HUES64 (cell line): Measurements from ENCODE around the gene KIF15.
A peak's percentile ranks its signal among the peaks of the same experiment; 100 is the strongest.

Source experiments
- H3K27ac ChIP-seq: 2 replicates; pipeline ENCODE4 v1.7.0; 2013; ENCODE audit warnings: low read depth, low read length, inconsistent platforms
- H3K27me3 ChIP-seq: 2 replicates; pipeline ENCODE4 v1.6.1; 2013; ENCODE audit warnings: mild to moderate bottlenecking, low read length; ENCODE audit not compliant: insufficient read depth
- H3K36me3 ChIP-seq: 2 replicates; pipeline ENCODE4 v1.6.1; 2013; ENCODE audit warnings: mild to moderate bottlenecking, low read length; ENCODE audit not compliant: insufficient read depth
- H3K4me1 ChIP-seq: 2 replicates; pipeline ENCODE4 v1.6.1; 2013; ENCODE audit warnings: mild to moderate bottlenecking, low read length, moderate library complexity; ENCODE audit not compliant: insufficient read depth
- H3K4me3 ChIP-seq: 2 replicates; pipeline ENCODE4 v1.5.1; 2013; ENCODE audit warnings: mild to moderate bottlenecking, low read length, moderate library complexity
- H3K9ac ChIP-seq: 2 replicates; pipeline ENCODE4 v1.6.1; 2013; ENCODE audit warnings: mild to moderate bottlenecking, low read depth, low read length
- H3K9me3 ChIP-seq: 2 replicates; pipeline ENCODE4 v1.6.1; 2013; ENCODE audit warnings: low read depth, low read length; ENCODE audit not compliant: insufficient read depth
- WGBS: fragments of 150-250, 120-280 bp; methylation state at CpG from one replicate; pipeline ENCODE4 v1.1.7; 2013; ENCODE audit warnings: missing lambda C conversion rate; 5-methylcytosine and 5-hydroxymethylcytosine counted together

Gene KIF15

GRCh38 chr3:44883999-44884431 is 122.4 kb downstream of the KIF15 start:
- Histone ChIP-seq H3K4me3 (no peak overlapping the region), H3K27ac (peak overlapping the region; percentile 32; the same call in 1 of the 2 replicates), H3K36me3 (no peaks in the 10 kb centered on the region), H3K27me3 (no peaks in the 10 kb centered on the region), H3K4me1 (peaks cover 11% of the 10 kb centered on the region), H3K9ac (no peak overlapping the region), H3K9me3 (0 out of 2 replicates have a peak, but pooled peaks cover 2% of the 10 kb centered on the region)
- WGBS: 57% methylated on average over 4 of the region's 4 CpGs

DNA sequence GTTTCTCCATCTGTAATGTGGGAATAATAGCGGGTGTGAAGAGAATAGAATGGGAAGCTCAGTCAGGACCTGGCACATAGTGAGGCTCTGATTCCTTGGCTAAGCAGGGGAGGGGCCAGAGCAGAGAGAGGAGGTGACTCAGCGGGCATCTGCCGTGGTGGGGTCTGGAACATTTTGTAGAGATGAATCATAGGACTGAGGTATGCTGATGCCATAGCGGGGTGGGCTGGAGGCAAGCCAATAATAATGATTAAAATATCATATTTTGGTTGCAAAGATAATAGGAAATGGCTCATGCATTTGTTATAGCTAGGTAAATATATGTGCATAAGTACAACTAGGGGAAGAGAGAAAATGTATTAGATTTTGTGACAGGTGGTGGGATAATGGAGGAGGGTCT is 124.0 kb downstream of the KIF15 start:
- no peaks in the 10 kb centered on the region for H3K27me3 ChIP-seq
- 63% methylated on average over 4 of the region's 4 CpGs for WGBS
- H3K4me1 ChIP-seq: peaks cover 11% of the 10 kb centered on the region
- no peak overlapping the region for H3K9ac ChIP-seq
- 0 out of 2 replicates have a peak, but pooled peaks cover 2% of the 10 kb centered on the region for H3K9me3 ChIP-seq
- no peaks in the 10 kb centered on the region for H3K36me3 ChIP-seq
- H3K4me3 ChIP-seq: no peak overlapping the region
- H3K27ac ChIP-seq: 0 out of 2 replicates have a peak overlapping the region, but pooled peaks have one; percentile 20

DNA sequence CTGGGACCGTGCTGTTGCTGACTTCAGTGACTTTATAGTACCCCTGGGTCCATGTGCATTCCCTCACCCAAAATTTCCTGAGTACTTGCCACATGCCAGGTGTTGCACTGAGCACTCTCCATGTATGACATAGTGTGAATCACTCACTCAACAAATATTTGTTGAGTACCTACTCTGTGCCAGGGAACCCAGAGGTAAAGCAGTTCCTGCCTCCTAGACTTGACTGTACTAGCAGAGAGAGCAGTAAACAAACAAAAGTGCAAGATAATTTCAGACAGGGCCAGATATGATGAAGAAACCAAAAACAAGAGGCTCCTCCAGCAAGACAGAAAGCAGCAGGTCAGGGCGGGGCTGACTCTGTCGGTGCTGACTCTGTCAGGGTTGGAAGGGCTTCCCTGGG is 125.0 kb downstream of the KIF15 start:
- Histone ChIP-seq H3K27me3 (no peaks in the 10 kb centered on the region), H3K9me3 (0 out of 2 replicates have a peak, but pooled peaks cover 2% of the 10 kb centered on the region), H3K36me3 (no peaks in the 10 kb centered on the region), H3K9ac (no peak overlapping the region), H3K27ac (no peak overlapping the region), H3K4me3 (no peak overlapping the region), H3K4me1 (peaks cover 11% of the 10 kb centered on the region)
- 76% methylated on average over 3 of the region's 3 CpGs for WGBS

DNA sequence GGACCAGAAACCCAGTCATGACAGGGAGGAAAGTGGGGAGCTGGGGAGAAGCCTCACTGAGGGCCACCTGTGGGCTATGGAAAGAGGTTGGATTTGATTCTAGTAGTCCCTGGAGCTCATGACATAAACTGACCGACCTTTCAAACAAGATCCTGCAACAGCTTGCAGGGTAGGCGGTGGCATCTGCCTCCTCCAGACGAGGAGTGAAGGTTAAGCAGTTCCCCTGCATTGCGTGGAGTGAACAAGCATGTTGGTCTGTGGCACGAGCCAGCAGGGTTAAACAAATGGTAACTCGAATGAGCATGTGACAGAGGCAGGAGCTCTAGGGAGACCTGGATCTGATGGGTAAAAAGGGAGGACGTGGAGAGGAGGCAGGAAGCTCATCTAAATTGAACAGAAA is 125.5 kb downstream of the KIF15 start:
- H3K36me3 ChIP-seq: no peaks in the 10 kb centered on the region
- WGBS: 91% methylated on average over 7 of the region's 7 CpGs
- H3K27me3 ChIP-seq: no peaks in the 10 kb centered on the region
- no peak overlapping the region for H3K4me3 ChIP-seq
- no peak overlapping the region for H3K9ac ChIP-seq
- no peak overlapping the region for H3K27ac ChIP-seq
- H3K9me3 ChIP-seq: 0 out of 2 replicates have a peak, but pooled peaks cover 2% of the 10 kb centered on the region
- H3K4me1 ChIP-seq: peaks cover 11% of the 10 kb centered on the region

GRCh38 chr3:44890258-44890657 is 128.7 kb downstream of the KIF15 start:
- Histone ChIP-seq H3K9me3 (no peaks in the 10 kb centered on the region), H3K27me3 (no peaks in the 10 kb centered on the region), H3K4me3 (no peak overlapping the region), H3K27ac (no peak overlapping the region), H3K9ac (no peak overlapping the region), H3K4me1 (peaks cover 3% of the 10 kb centered on the region; the same call in 1 of the 2 replicates), H3K36me3 (no peaks in the 10 kb centered on the region)
- WGBS: 77% methylated on average over 3 of the region's 3 CpGs

- no peaks in the 10 kb centered on the region for H3K4me1 ChIP-seq
- H3K27me3 ChIP-seq: no peaks in the 10 kb centered on the region
- H3K36me3 ChIP-seq: no peaks in the 10 kb centered on the region
- H3K27ac ChIP-seq: no peak overlapping the region
- 95% methylated on average over 3 of the region's 3 CpGs for WGBS
- no peak overlapping the region for H3K4me3 ChIP-seq
- no peaks in the 10 kb centered on the region for H3K9me3 ChIP-seq
- no peak overlapping the region for H3K9ac ChIP-seq
Observed at GRCh38 chr3:44890852-44891251, 129.3 kb downstream of the KIF15 start.

DNA sequence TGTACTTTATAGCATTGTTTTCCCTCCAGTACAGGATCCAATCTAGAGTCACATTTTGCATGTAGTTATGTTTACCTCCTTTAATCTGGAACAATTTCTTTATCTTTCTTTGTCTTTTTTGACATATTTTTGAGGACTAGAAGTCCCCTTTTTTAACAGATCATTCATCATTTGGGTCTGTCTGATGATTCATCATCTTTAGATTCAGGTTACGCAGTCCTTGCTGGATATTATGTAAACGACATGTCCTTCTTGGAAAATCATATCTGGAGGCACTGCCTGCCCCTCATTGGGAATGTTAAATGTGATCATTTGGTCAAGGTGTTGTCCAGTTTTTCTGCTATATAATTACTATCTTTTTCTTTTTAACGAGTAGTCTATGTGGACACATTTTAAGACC is 131.1 kb downstream of the KIF15 start:
- H3K27me3 ChIP-seq: no peaks in the 10 kb centered on the region
- no peaks in the 10 kb centered on the region for H3K9me3 ChIP-seq
- no peak overlapping the region for H3K4me3 ChIP-seq
- H3K27ac ChIP-seq: no peak overlapping the region
- H3K4me1 ChIP-seq: no peaks in the 10 kb centered on the region
- WGBS: 93% methylated on average over 3 of the region's 3 CpGs
- no peak overlapping the region for H3K9ac ChIP-seq
- H3K36me3 ChIP-seq: no peaks in the 10 kb centered on the region

DNA sequence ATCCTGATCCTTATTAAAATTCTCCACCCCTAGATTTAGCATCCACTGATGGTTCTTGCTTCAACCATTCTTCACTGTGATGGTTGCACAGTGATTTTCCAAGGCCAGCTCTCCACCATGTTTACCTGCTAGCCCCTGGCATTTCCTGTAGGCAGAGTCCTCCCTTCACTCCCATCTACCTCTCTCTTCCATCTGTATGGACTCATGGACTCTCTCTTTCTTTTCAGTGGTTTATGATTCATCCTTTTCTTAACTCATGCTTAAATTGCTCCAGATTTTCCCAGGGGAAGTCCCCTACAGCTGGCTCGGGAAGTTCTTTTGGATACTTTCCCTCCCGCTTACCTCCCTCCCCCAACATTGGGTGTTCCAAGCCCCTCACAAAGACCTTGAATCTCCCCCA is 131.5 kb downstream of the KIF15 start:
- Histone ChIP-seq H3K4me3 (no peak overlapping the region), H3K9ac (no peak overlapping the region), H3K9me3 (no peaks in the 10 kb centered on the region), H3K27me3 (no peaks in the 10 kb centered on the region), H3K27ac (no peak overlapping the region), H3K36me3 (no peaks in the 10 kb centered on the region), H3K4me1 (no peaks in the 10 kb centered on the region)
- 93% methylated on average over 2 of the region's 2 CpGs for WGBS

- no peak overlapping the region for H3K9ac ChIP-seq
- 0 out of 2 replicates have a peak overlapping the region, but pooled peaks have one; percentile 15 for H3K27ac ChIP-seq
- WGBS: 33% methylated on average over 2 of the region's 5 CpGs
Observed at GRCh38 chr3:44894485-44894884, 132.9 kb downstream of the KIF15 start.

GRCh38 chr3:44896440-44896839 is 134.8 kb downstream of the KIF15 start:
- no peak overlapping the region for H3K27ac ChIP-seq

More at GRCh38 chr3:44894485-44894884, 132.9 kb downstream of the KIF15 start:
- Histone ChIP-seq H3K9me3 (no peaks in the 10 kb centered on the region), H3K4me3 (no peak overlapping the region), H3K36me3 (no peaks in the 10 kb centered on the region), H3K4me1 (peaks cover 8% of the 10 kb centered on the region; the same call in 1 of the 2 replicates), H3K27me3 (no peaks in the 10 kb centered on the region)

DNA sequence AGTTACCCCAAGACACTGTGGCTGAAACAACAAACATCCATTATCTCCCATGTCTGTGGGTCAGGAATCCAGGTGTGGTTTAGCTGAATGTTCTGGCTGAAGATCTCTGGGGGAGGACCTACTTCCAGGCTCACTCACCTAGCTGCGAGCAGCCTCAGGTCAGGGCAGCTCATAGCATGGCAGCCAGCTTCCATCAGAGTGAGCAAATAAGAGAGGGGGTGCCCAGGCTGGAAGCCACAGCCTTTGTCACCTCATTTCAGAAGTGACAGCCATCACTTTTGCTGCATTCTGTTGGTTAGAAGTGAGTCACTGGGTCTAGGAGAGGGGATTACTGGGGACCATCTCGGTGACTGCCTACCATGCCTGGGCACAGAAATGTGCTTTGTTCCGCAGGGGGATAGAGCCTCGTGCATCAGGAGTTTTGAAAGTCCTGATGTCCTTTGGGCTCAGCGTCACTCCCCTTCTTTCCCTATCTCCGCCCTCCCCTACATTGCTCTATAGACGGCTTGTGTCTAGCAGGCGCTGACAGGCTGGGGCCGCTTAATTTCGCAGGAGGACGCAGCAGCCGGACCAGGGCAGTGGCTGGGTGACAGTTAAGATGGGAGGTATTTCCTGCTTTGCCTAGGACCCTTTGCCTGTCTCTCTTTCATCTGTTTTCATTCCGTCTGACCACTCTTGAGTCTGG is 138.2 kb downstream of the KIF15 start:
- no peaks in the 10 kb centered on the region for H3K36me3 ChIP-seq
- H3K9me3 ChIP-seq: no peaks in the 10 kb centered on the region
- H3K4me3 ChIP-seq: no peak overlapping the region
- 84% methylated on average over 13 of the region's 13 CpGs for WGBS
- peaks cover 10% of the 10 kb centered on the region; the same call in 1 of the 2 replicates for H3K4me1 ChIP-seq
- no peak overlapping the region for H3K27ac ChIP-seq
- no peak overlapping the region for H3K9ac ChIP-seq
- H3K27me3 ChIP-seq: no peaks in the 10 kb centered on the region

More at GRCh38 chr3:44896440-44896839, 134.8 kb downstream of the KIF15 start:
- WGBS: 82% methylated on average over 2 of the region's 2 CpGs
- Histone ChIP-seq H3K9me3 (no peaks in the 10 kb centered on the region), H3K4me3 (no peak overlapping the region), H3K27me3 (no peaks in the 10 kb centered on the region), H3K4me1 (peaks cover 10% of the 10 kb centered on the region; the same call in 1 of the 2 replicates), H3K36me3 (no peaks in the 10 kb centered on the region), H3K9ac (no peak overlapping the region)
